ENCODE measurements around the gene SRF. TPM values are rescaled to one million over a fixed set of nuclear protein-coding genes. Genes with fewer than 3 reads are reported as not detected.

Gene SRF
- total RNA-seq, 2 donors from 2014 or later = 59.4 to 116 TPM

DNA sequence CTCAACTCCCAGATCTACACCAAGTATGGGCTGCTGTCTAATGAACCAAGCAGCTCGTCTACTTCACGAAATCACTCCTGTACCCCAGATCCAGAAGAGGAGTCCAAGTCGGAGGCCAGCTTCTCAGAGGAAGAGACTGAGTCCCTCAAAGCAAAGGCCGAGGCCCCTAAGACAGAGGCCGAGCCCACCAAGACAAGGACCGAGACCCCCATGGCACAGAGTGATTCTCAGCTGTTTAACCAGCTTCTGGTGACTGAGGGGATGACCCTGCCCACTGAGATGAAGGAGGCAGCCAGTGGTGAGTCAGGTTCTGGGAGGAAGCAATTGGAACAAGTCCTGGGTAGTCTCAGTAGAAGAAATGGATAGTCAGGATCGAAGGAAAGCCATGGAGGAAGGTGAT, 16.8 kb downstream of the SRF start:
- Histone ChIP-seq H3K36me3 (peaks cover 49% of the 10 kb centered on the region), H3K9me3 (no peaks in the 10 kb centered on the region), H3K4me3 (no peak overlapping the region), H3K27me3 (no peaks in the 10 kb centered on the region), H3K27ac (no peak overlapping the region), H3K4me1 (peaks cover 0 to 14% of the 10 kb centered on the region in 2 donors)
- DNase-seq (ENCODE audit: low spot score) = no peak
- TF ChIP-seq, protein P1, sequence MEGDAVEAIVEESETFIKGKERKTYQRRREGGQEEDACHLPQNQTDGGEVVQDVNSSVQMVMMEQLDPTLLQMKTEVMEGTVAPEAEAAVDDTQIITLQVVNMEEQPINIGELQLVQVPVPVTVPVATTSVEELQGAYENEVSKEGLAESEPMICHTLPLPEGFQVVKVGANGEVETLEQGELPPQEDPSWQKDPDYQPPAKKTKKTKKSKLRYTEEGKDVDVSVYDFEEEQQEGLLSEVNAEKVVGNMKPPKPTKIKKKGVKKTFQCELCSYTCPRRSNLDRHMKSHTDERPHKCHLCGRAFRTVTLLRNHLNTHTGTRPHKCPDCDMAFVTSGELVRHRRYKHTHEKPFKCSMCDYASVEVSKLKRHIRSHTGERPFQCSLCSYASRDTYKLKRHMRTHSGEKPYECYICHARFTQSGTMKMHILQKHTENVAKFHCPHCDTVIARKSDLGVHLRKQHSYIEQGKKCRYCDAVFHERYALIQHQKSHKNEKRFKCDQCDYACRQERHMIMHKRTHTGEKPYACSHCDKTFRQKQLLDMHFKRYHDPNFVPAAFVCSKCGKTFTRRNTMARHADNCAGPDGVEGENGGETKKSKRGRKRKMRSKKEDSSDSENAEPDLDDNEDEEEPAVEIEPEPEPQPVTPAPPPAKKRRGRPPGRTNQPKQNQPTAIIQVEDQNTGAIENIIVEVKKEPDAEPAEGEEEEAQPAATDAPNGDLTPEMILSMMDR (IDR thresholded peaks at IDR 0.05) = no peak

DNA sequence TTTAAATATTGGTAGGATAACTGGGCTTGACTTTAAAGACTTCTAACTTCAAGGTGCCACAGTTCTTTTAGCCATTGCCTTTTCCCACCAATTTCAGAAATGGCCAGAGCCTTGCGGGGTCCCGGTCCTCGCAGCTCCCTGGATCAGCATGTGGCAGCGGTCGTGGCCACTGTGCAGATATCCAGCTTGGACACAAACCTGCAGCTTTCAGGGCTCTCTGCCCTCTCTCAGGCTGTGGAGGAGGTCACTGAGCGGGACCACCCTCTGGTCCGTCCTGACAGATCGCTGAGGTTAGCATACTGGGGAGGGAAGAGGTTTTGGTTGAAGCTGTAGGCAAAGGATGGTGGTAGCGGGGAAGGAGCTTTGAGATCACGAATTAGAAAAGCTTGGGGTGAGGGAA, 17.4 kb downstream of the SRF start:
- Histone ChIP-seq H3K9me3 (no peaks in the 10 kb centered on the region), H3K27me3 (no peaks in the 10 kb centered on the region), H3K4me1 (peaks cover 0 to 8% of the 10 kb centered on the region in 2 donors), H3K27ac (no peak overlapping the region), H3K36me3 (peaks cover 55% of the 10 kb centered on the region), H3K4me3 (no peak overlapping the region)
- TF ChIP-seq, protein P1 (IDR thresholded peaks at IDR 0.05) = no peak
- no peak for DNase-seq (ENCODE audit: low spot score)

DNA sequence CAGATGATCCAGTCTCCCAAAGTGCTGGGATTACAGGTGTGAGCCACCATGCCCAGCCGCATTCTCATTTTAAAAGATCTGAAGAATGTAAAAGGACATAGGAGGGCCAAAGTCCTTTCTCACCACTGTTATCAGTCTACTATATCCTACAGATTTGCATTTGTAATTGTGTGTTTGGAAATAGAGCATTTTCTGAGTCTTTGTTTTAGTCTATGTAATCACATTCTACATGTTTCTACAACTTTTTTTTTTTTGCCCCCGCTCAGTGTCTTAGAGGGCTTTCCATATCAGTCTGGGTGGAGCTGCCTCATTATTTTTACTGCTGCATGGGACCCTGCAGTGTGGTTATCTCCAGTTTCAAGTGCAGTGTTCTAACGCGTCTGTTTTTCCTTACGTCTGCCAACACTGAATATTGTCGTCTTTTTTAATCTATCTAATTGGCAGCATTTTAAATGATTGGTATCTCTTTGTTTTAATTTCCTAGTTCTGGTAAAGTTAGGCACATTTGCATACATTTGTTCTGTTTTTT, 18.8 kb downstream of the SRF start:
- Histone ChIP-seq H3K9me3 (no peaks in the 10 kb centered on the region), H3K4me1 (peaks cover 0 to 7% of the 10 kb centered on the region in 2 donors), H3K36me3 (peaks cover 66% of the 10 kb centered on the region), H3K4me3 (no peak overlapping the region), H3K27me3 (no peaks in the 10 kb centered on the region), H3K27ac (no peak overlapping the region)
- no peak for DNase-seq (ENCODE audit: low spot score)
- TF ChIP-seq, protein P1 (IDR thresholded peaks at IDR 0.05) = no peak

DNA sequence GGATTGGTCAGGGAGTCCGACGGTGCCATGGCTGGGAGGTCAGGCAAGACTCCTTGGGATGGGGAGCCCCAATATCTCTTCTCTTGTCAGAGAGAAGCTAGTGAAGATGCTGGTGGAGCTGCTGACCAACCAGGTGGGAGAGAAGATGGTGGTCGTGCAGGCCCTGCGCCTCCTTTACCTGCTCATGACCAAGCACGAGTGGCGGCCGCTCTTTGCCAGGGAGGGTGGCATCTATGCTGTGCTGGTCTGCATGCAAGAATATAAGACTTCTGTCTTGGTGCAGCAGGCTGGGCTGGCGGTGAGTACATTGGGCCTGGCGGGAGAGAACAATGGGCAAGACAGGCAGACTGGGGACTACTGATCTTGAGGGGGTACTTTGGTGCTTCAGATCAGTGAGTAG, 21.8 kb downstream of the SRF start:
- Histone ChIP-seq H3K27ac (no peak overlapping the region), H3K4me1 (peaks cover 0 to 7% of the 10 kb centered on the region in 2 donors), H3K27me3 (no peaks in the 10 kb centered on the region), H3K4me3 (no peak overlapping the region), H3K9me3 (no peaks in the 10 kb centered on the region), H3K36me3 (peaks cover 67% of the 10 kb centered on the region)
- TF ChIP-seq, protein P1 (IDR thresholded peaks at IDR 0.05) = no peak
- no peak for DNase-seq (ENCODE audit: low spot score)

DNA sequence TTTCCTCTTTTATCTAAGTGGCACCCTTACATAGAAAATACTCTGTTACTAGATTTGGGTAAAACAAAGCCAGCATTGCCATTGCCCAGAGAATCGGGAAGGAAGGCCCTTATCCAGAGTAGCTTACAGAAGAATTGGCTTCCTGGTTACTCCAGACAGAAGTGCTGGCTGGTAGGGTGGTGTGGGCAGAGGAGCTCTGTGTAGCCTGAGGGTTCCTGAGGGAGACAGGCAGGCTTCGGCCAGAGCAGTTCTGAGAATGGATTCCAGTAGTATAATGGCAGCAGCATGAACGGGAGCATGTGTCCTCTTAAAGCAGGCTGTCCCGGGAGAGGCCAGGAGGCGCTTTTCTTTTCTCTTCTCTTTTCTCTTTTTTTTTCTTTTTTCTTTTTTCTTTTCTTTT, 22.9 kb downstream of the SRF start:
- Histone ChIP-seq H3K4me3 (no peak overlapping the region), H3K4me1 (peaks cover 0 to 7% of the 10 kb centered on the region in 2 donors), H3K27ac (no peak overlapping the region), H3K27me3 (no peaks in the 10 kb centered on the region), H3K9me3 (no peaks in the 10 kb centered on the region), H3K36me3 (peaks cover 64% of the 10 kb centered on the region)
- TF ChIP-seq, protein P1 (IDR thresholded peaks at IDR 0.05) = no peak
- DNase-seq (ENCODE audit: low spot score) = no peak

DNA sequence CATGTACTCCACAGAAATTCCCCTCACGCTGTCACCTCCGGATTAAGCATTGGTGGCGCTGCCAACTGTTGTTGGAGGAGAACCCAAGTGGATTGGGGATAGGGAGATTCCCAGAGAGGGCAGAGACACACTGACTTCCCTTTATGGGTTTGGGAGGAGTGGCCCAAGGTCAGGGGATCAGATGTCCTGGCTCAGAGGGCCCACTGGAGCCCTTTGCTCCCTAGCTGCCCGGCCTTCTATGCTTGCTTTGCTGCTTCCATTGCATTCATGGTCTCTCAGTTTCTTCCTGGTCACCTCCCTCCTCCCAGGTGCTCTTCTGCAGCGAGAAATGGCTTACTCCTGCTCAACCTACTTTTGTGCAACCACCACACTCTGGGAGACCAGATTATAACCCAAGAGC, 25.3 kb downstream of the SRF start:
- H3K4me3 ChIP-seq = no peak overlapping the region
- no peaks in the 10 kb centered on the region for H3K27me3 ChIP-seq
- no peak for DNase-seq (ENCODE audit: low spot score)
- peaks cover 63% of the 10 kb centered on the region for H3K36me3 ChIP-seq
- TF ChIP-seq, protein P1 (IDR thresholded peaks at IDR 0.05) = no peak
- no peaks in the 10 kb centered on the region for H3K4me1 ChIP-seq
- no peak overlapping the region for H3K27ac ChIP-seq
- no peaks in the 10 kb centered on the region for H3K9me3 ChIP-seq

Data from right atrium auricular region (tissue), 2 donors.